Trophoblast cell (in vitro differentiated cells and primary cell): ENCODE results near the gene FGD4.

Experiments
- DNase-seq, 2 donors: peaks; one replicate each; pipeline ENCODE4 v3.0.0-alpha.2; 2016
- H2AFZ ChIP-seq: 2 replicates; pipeline ENCODE4 v1.6.1; 2013; ENCODE audit warnings: low read length, moderate library complexity, mild to moderate bottlenecking; ENCODE audit not compliant: insufficient read depth, poor library complexity
- H2AK5ac ChIP-seq: 2 replicates; pipeline ENCODE4 v1.6.1; 2013; ENCODE audit warnings: mild to moderate bottlenecking, low read length
- H2BK120ac ChIP-seq: 2 replicates; pipeline ENCODE4 v1.6.1; 2013; ENCODE audit warnings: low read length, mild to moderate bottlenecking, moderate library complexity; ENCODE audit not compliant: insufficient read depth, poor library complexity
- H2BK12ac ChIP-seq: 2 replicates; pipeline ENCODE4 v1.6.1; 2013; ENCODE audit warnings: mild to moderate bottlenecking, low read length, moderate library complexity
- H2BK5ac ChIP-seq: 2 replicates; pipeline ENCODE4 v1.6.1; 2013; ENCODE audit warnings: low read length, low read depth, moderate library complexity, mild to moderate bottlenecking; ENCODE audit not compliant: poor library complexity
- H3K14ac ChIP-seq: 2 replicates; pipeline ENCODE4 v1.6.1; 2013; ENCODE audit warnings: mild to moderate bottlenecking, low read length
- H3K18ac ChIP-seq: 2 replicates; pipeline ENCODE4 v1.6.1; 2013; ENCODE audit warnings: mild to moderate bottlenecking, low read length
- H3K23ac ChIP-seq: 2 replicates; pipeline ENCODE4 v1.6.1; 2013; ENCODE audit warnings: low read length
- H3K27ac ChIP-seq: 2 replicates; pipeline ENCODE4 v1.5.1; 2013; ENCODE audit warnings: low read depth, mild to moderate bottlenecking, inconsistent platforms, low read length, moderate library complexity
- H3K27me3 ChIP-seq: 2 replicates; pipeline ENCODE4 v1.6.1; 2013; ENCODE audit warnings: inconsistent platforms, mild to moderate bottlenecking, low read length, moderate library complexity; ENCODE audit not compliant: insufficient read depth
- H3K36me3 ChIP-seq, 2 experiments: 1 replicate in 1 of 2; 2 replicates in 1 of 2; pipeline ENCODE4 v1.6.1; 2013; ENCODE audit warnings: low read length in 2 of 2, mild to moderate bottlenecking in 2 of 2, moderate library complexity in 1 of 2; ENCODE audit not compliant: insufficient read depth in 2 of 2, control insufficient read depth in 1 of 2
- H3K4ac ChIP-seq: 2 replicates; pipeline ENCODE4 v1.6.1; 2013; ENCODE audit warnings: low read depth, mild to moderate bottlenecking, low read length, moderate library complexity
- H3K4me1 ChIP-seq, 2 experiments: 1 replicate in 1 of 2; 2 replicates in 1 of 2; pipeline ENCODE4 v1.6.1; 2013; ENCODE audit warnings: low read length in 2 of 2, mild to moderate bottlenecking in 2 of 2, moderate library complexity in 1 of 2; ENCODE audit not compliant: insufficient read depth in 2 of 2, control insufficient read depth in 1 of 2
- H3K4me2 ChIP-seq: 2 replicates; pipeline ENCODE4 v1.6.1; 2013; ENCODE audit warnings: inconsistent platforms, mild to moderate bottlenecking, low read length, moderate library complexity
- H3K4me3 ChIP-seq: 2 replicates; pipeline ENCODE4 v1.5.1; 2013; ENCODE audit warnings: mild to moderate bottlenecking, low read depth, low read length, inconsistent platforms
- H3K79me1 ChIP-seq: one replicate; pipeline ENCODE4 v1.6.1; 2013; ENCODE audit warnings: low read length
- H3K79me2 ChIP-seq: 2 replicates; pipeline ENCODE4 v1.6.1; 2013; ENCODE audit warnings: low read length, mild to moderate bottlenecking; ENCODE audit not compliant: control insufficient read depth, insufficient read depth, poor library complexity
- H3K9ac ChIP-seq: 2 replicates; pipeline ENCODE4 v1.6.1; 2013; ENCODE audit warnings: mild to moderate bottlenecking, low read length
- H3K9me3 ChIP-seq: 2 replicates; pipeline ENCODE4 v1.6.1; 2013; ENCODE audit warnings: low read depth, mild to moderate bottlenecking, control low read depth, inconsistent platforms, low read length; ENCODE audit not compliant: insufficient read depth
- H4K12ac ChIP-seq: 2 replicates; pipeline ENCODE4 v1.6.1; 2013; ENCODE audit warnings: low read depth, mild to moderate bottlenecking, low read length, moderate library complexity
- H4K8ac ChIP-seq: 2 replicates; pipeline ENCODE4 v1.6.1; 2013; ENCODE audit warnings: low read depth, mild to moderate bottlenecking, low read length, moderate library complexity
- H4K91ac ChIP-seq: one replicate; pipeline ENCODE4 v1.6.1; 2013; ENCODE audit warnings: low read depth, mild to moderate bottlenecking, low read length, moderate library complexity
- WGBS: extraction: QIAGEN DNeasy Blood & Tissue Kit; methylation state at CpG from one replicate; pipeline ENCODE4 v1.1.7; 2013; ENCODE audit warnings: missing lambda C conversion rate; ENCODE audit not compliant: insufficient read length, insufficient coverage; ENCODE audit errors: extremely low coverage; 5-methylcytosine and 5-hydroxymethylcytosine counted together

FGD4 gene

GRCh38 chr12:32544893-32545292, 145.5 kb downstream of the FGD4 start:
- WGBS: no CpG with 5 or more reads among the region's 2 CpGs
- Histone ChIP-seq H2BK12ac (no peak overlapping the region), H3K23ac (no peak overlapping the region), H3K27me3 (no peaks in the 10 kb centered on the region), H2AFZ (no peak overlapping the region), H3K4me2 (no peak overlapping the region), H3K18ac (no peak overlapping the region), H3K9ac (no peak overlapping the region), H3K79me2 (no peaks in the 10 kb centered on the region), H3K4me1 (peaks cover 0 to 3% of the 10 kb centered on the region in 2 experiments), H3K4ac (no peak overlapping the region), H3K27ac (no peak overlapping the region), H3K4me3 (no peak overlapping the region), H3K9me3 (no peaks in the 10 kb centered on the region), H3K79me1 (no peaks in the 10 kb centered on the region), H3K14ac (no peak overlapping the region), H2BK5ac (no peak overlapping the region), H4K12ac (no peak overlapping the region), H4K91ac (no peak overlapping the region), H2AK5ac (no peak overlapping the region), H3K36me3 (no peaks in the 10 kb centered on the region), H2BK120ac (no peak overlapping the region), H4K8ac (no peak overlapping the region)
- no peak for DNase-seq

- no peak for DNase-seq
- Histone ChIP-seq H3K79me2 (no peaks in the 10 kb centered on the region), H3K9me3 (no peaks in the 10 kb centered on the region)
These were observed 146.1 kb downstream of the FGD4 start for GRCh38 chr12:32545413-32545980.

GRCh38 chr12:32546272-32546671, 146.9 kb downstream of the FGD4 start:
- Histone ChIP-seq H3K36me3 (no peaks in the 10 kb centered on the region), H2AK5ac (no peak overlapping the region)
- no CpG with 5 or more reads among the region's 2 CpGs for WGBS

More at GRCh38 chr12:32545413-32545980, 146.1 kb downstream of the FGD4 start:
- Histone ChIP-seq H3K79me1 (no peaks in the 10 kb centered on the region), H3K36me3 (no peaks in the 10 kb centered on the region), H3K4me3 (no peak overlapping the region), H3K4me2 (no peak overlapping the region), H3K4me1 (peaks cover 0 to 3% of the 10 kb centered on the region in 2 experiments), H2AFZ (no peak overlapping the region), H3K4ac (no peak overlapping the region), H3K27me3 (no peaks in the 10 kb centered on the region), H3K9ac (no peak overlapping the region), H3K14ac (no peak overlapping the region), H3K18ac (no peak overlapping the region), H4K91ac (no peak overlapping the region), H4K12ac (no peak overlapping the region), H3K27ac (no peak overlapping the region), H2BK12ac (no peak overlapping the region), H2BK5ac (no peak overlapping the region), H3K23ac (no peak overlapping the region), H2AK5ac (no peak overlapping the region), H2BK120ac (peak overlapping the region; percentile 28), H4K8ac (no peak overlapping the region)
- WGBS: no CpG with 5 or more reads among the region's 3 CpGs

GRCh38 chr12:32548691-32549281, 149.4 kb downstream of the FGD4 start:
- no peaks in the 10 kb centered on the region for H3K79me2 ChIP-seq
- no peak overlapping the region for H3K4ac ChIP-seq
- H2BK12ac ChIP-seq: no peak overlapping the region
- no peaks in the 10 kb centered on the region for H3K9me3 ChIP-seq
- no peak overlapping the region for H2AK5ac ChIP-seq
- no peaks in the 10 kb centered on the region for H3K27me3 ChIP-seq
- WGBS: no CpG with 5 or more reads among the region's 6 CpGs
- no peak overlapping the region for H4K8ac ChIP-seq
- no peak overlapping the region for H2BK120ac ChIP-seq
- no peak for DNase-seq
- H3K4me2 ChIP-seq: no peak overlapping the region
- no peak overlapping the region for H2AFZ ChIP-seq
- no peaks in the 10 kb centered on the region for H3K36me3 ChIP-seq
- no peaks in the 10 kb centered on the region for H3K79me1 ChIP-seq
- peaks cover 0 to 3% of the 10 kb centered on the region in 2 experiments for H3K4me1 ChIP-seq
- no peak overlapping the region for H2BK5ac ChIP-seq
- H3K23ac ChIP-seq: no peak overlapping the region
- no peak overlapping the region for H4K91ac ChIP-seq
- no peak overlapping the region for H3K9ac ChIP-seq
- no peak overlapping the region for H3K18ac ChIP-seq
- no peak overlapping the region for H3K27ac ChIP-seq
- no peak overlapping the region for H4K12ac ChIP-seq
- H3K14ac ChIP-seq: no peak overlapping the region
- no peak overlapping the region for H3K4me3 ChIP-seq

More at GRCh38 chr12:32546272-32546671, 146.9 kb downstream of the FGD4 start:
- Histone ChIP-seq H4K91ac (no peak overlapping the region), H3K27me3 (no peaks in the 10 kb centered on the region), H2AFZ (no peak overlapping the region), H3K14ac (no peak overlapping the region), H2BK120ac (no peak overlapping the region), H3K4me2 (no peak overlapping the region), H3K9me3 (no peaks in the 10 kb centered on the region), H4K8ac (no peak overlapping the region), H3K79me2 (no peaks in the 10 kb centered on the region), H2BK5ac (no peak overlapping the region), H3K18ac (no peak overlapping the region), H3K4me3 (no peak overlapping the region), H3K4me1 (peaks cover 0 to 3% of the 10 kb centered on the region in 2 experiments), H4K12ac (no peak overlapping the region), H3K27ac (no peak overlapping the region), H3K23ac (no peak overlapping the region), H3K4ac (no peak overlapping the region), H3K9ac (no peak overlapping the region), H3K79me1 (no peaks in the 10 kb centered on the region), H2BK12ac (no peak overlapping the region)
- no peak for DNase-seq
